Osteoblast (primary cell): Measurements from ENCODE around the gene AREL1. TPM values are rescaled to one million over a fixed set of nuclear protein-coding genes. Genes with fewer than 3 reads are reported as not detected.

Experiments used
- DNase-seq: peaks from one replicate; pipeline ENCODE4 v3.0.0; 2011; ENCODE audit warnings: low spot score, mixed read lengths; ENCODE audit not compliant: insufficient read length; ENCODE audit errors: missing footprints
- H2AFZ ChIP-seq: 2 replicates; pipeline ENCODE4 v1.6.0; 2011; ENCODE audit warnings: mild to moderate bottlenecking, low read length
- H3K27ac ChIP-seq: 2 replicates; pipeline ENCODE4 v1.5.1; 2011; ENCODE audit warnings: mild to moderate bottlenecking, low read depth, low read length, moderate library complexity
- H3K27me3 ChIP-seq: 2 replicates; pipeline ENCODE4 v1.6.0; 2012; ENCODE audit warnings: mild to moderate bottlenecking, control low read depth, inconsistent platforms, low read length, moderate library complexity; ENCODE audit not compliant: insufficient read depth
- H3K36me3 ChIP-seq: 2 replicates; pipeline ENCODE4 v1.5.1; 2011; ENCODE audit warnings: mild to moderate bottlenecking, low read length, control low read depth, moderate library complexity; ENCODE audit not compliant: insufficient read depth
- H3K4me1 ChIP-seq: 2 replicates; pipeline ENCODE4 v1.5.1; 2011; ENCODE audit warnings: mild to moderate bottlenecking, low read length, control low read depth, moderate library complexity; ENCODE audit not compliant: insufficient read depth
- H3K4me2 ChIP-seq: 2 replicates; pipeline ENCODE4 v1.6.0; 2011; ENCODE audit warnings: mild to moderate bottlenecking, low read length; ENCODE audit not compliant: insufficient read depth
- H3K4me3 ChIP-seq: fragments of 200-600 bp; sonication (generic); 3 replicates; pipeline ENCODE4 v1.5.1; 2012; ENCODE audit warnings: mild to moderate bottlenecking, low read length, inconsistent platforms; ENCODE audit not compliant: insufficient read depth
- H3K79me2 ChIP-seq: 2 replicates; pipeline ENCODE4 v1.6.0; 2012; ENCODE audit warnings: mild to moderate bottlenecking, low read length, control low read depth, inconsistent platforms; ENCODE audit not compliant: insufficient read depth
- H3K9me3 ChIP-seq: 2 replicates; pipeline ENCODE4 v1.5.1; 2011; ENCODE audit warnings: low read depth, low read length, control low read depth
- H4K20me1 ChIP-seq: 2 replicates; pipeline ENCODE4 v1.6.0; 2012; ENCODE audit warnings: mild to moderate bottlenecking, low read length, control low read depth; ENCODE audit not compliant: insufficient read depth
- CTCF ChIP-seq: IDR thresholded peaks from 2 replicates; pipeline ENCODE4 v1.5.1; 2011; ENCODE audit warnings: mild to moderate bottlenecking, low read depth, low read length, moderate library complexity; ENCODE audit errors: extremely low read depth
- total RNA-seq: library from RNA; depleted of rRNA; stranded (reverse); fragments of >200 nt; gene quantifications from 2 replicates; pipeline ENCODE4 v1.2.3, GENCODE V29; 2012

Gene AREL1
- total RNA-seq, 1 donor = 27.9 TPM

GRCh38 chr14:74658535-74659131, 54.2 kb downstream of the AREL1 start:
- H3K4me1 ChIP-seq = peaks cover 54% of the 10 kb centered on the region
- H3K4me3 ChIP-seq = no peak overlapping the region
- no peaks in the 10 kb centered on the region for H4K20me1 ChIP-seq
- no peaks in the 10 kb centered on the region for H3K9me3 ChIP-seq
- TF ChIP-seq CTCF = no peak
- no peak for DNase-seq
- no peak overlapping the region for H2AFZ ChIP-seq
- H3K27ac ChIP-seq = peak overlapping the region; percentile 38
- H3K27me3 ChIP-seq = no peaks in the 10 kb centered on the region
- H3K4me2 ChIP-seq = peak overlapping the region; percentile 1
- H3K36me3 ChIP-seq = peaks cover 27% of the 10 kb centered on the region
- H3K79me2 ChIP-seq = peaks cover 3% of the 10 kb centered on the region

- Histone ChIP-seq H3K36me3 (peaks cover 11% of the 10 kb centered on the region), H3K4me1 (peaks cover 57% of the 10 kb centered on the region), H3K79me2 (peaks cover 3% of the 10 kb centered on the region), H3K4me2 (no peak overlapping the region), H3K27ac (peak overlapping the region; percentile 70), H3K4me3 (no peak overlapping the region), H4K20me1 (no peaks in the 10 kb centered on the region), H2AFZ (no peak overlapping the region), H3K9me3 (no peaks in the 10 kb centered on the region), H3K27me3 (no peaks in the 10 kb centered on the region)
- TF ChIP-seq CTCF = no peak
- DNase-seq = no peak
Observed at GRCh38 chr14:74656964-74657363, 55.9 kb downstream of the AREL1 start.

DNA sequence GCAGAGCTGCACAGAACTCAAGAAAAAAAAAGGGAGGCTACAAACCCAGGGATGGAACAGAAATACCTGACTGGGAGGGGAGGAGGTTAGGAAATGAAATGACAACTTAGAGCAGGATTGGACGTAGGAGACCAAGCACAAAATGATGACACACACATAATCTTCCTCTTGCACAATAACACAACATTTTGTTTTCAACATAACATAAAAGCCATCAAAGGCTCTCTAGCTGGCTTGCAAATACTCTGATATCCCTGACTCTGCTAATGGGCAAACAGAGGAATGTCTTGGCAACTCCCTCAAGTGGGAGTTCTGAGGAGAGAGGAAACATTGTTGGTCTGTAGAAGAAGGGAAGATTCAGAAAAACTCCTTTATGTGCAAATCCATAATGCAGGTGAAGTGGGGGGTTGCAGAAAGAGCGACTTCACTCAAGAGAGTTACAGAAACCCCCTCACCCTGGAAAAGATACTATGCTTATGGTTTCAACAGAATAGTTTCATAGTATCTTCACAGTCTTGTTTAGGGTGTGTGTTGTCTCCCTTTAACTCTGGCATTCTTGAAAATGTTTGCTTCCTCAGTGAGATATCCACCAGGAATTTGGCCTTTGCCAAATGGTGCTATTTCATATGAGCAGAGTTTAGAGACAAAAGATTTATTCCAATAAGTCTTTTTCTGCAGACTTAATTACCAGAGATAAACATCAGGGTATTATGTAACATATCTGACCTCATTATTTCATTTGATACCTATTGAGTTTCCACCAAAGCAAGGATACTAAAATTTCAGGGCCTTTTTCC, 57.1 kb downstream of the AREL1 start:
- Histone ChIP-seq H3K79me2 (peaks cover 3% of the 10 kb centered on the region), H4K20me1 (no peaks in the 10 kb centered on the region), H3K4me2 (peak overlapping the region; percentile 52), H3K27ac (peak overlapping the region; percentile 70), H3K4me1 (peaks cover 56% of the 10 kb centered on the region), H3K4me3 (peak overlapping the region; percentile 12), H3K9me3 (no peaks in the 10 kb centered on the region), H3K27me3 (no peaks in the 10 kb centered on the region), H3K36me3 (peaks cover 6% of the 10 kb centered on the region), H2AFZ (no peak overlapping the region)
- DNase-seq = no peak
- no peak for TF ChIP-seq CTCF

GRCh38 chr14:74654931-74655330, 57.9 kb downstream of the AREL1 start:
- Histone ChIP-seq H3K27ac (peak overlapping the region; percentile 70), H3K27me3 (no peaks in the 10 kb centered on the region), H3K79me2 (peaks cover 3% of the 10 kb centered on the region), H3K4me3 (no peak overlapping the region), H2AFZ (no peak overlapping the region), H3K4me1 (peaks cover 50% of the 10 kb centered on the region), H3K4me2 (no peak overlapping the region), H3K9me3 (no peaks in the 10 kb centered on the region), H3K36me3 (peaks cover 3% of the 10 kb centered on the region), H4K20me1 (no peaks in the 10 kb centered on the region)
- TF ChIP-seq CTCF = no peak
- no peak for DNase-seq
